ENCODE data around the gene TBC1D22A. TPM values are rescaled to one million over a fixed set of nuclear protein-coding genes. Genes with fewer than 3 reads are reported as not detected.

Gene TBC1D22A
- total RNA-seq, 1 donor from 2014 or later: 23.2 TPM

GRCh38 chr22:46985507-46985882 lies 223.0 kb downstream of the TBC1D22A start:
- H3K36me3 Mint-ChIP-seq (ENCODE audit: insufficient read depth): peaks cover 5% of the 10 kb centered on the region
- H3K9me3 Mint-ChIP-seq (ENCODE audit: low read depth): no peaks in the 10 kb centered on the region
- H3K4me1 Mint-ChIP-seq (ENCODE audit: low read depth): no peaks in the 10 kb centered on the region
- H3K27me3 Mint-ChIP-seq: no peaks in the 10 kb centered on the region
- H3K27ac Mint-ChIP-seq: no peak overlapping the region
- no peak for DNase-seq (ENCODE audit: low spot score, unreplicated experiment)
- no peak overlapping the region for H3K4me3 Mint-ChIP-seq (ENCODE audit: low read depth)
- TF ChIP-seq, protein P1, sequence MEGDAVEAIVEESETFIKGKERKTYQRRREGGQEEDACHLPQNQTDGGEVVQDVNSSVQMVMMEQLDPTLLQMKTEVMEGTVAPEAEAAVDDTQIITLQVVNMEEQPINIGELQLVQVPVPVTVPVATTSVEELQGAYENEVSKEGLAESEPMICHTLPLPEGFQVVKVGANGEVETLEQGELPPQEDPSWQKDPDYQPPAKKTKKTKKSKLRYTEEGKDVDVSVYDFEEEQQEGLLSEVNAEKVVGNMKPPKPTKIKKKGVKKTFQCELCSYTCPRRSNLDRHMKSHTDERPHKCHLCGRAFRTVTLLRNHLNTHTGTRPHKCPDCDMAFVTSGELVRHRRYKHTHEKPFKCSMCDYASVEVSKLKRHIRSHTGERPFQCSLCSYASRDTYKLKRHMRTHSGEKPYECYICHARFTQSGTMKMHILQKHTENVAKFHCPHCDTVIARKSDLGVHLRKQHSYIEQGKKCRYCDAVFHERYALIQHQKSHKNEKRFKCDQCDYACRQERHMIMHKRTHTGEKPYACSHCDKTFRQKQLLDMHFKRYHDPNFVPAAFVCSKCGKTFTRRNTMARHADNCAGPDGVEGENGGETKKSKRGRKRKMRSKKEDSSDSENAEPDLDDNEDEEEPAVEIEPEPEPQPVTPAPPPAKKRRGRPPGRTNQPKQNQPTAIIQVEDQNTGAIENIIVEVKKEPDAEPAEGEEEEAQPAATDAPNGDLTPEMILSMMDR (IDR thresholded peaks at IDR 0.05; ENCODE audit: unreplicated experiment): no peak

DNA sequence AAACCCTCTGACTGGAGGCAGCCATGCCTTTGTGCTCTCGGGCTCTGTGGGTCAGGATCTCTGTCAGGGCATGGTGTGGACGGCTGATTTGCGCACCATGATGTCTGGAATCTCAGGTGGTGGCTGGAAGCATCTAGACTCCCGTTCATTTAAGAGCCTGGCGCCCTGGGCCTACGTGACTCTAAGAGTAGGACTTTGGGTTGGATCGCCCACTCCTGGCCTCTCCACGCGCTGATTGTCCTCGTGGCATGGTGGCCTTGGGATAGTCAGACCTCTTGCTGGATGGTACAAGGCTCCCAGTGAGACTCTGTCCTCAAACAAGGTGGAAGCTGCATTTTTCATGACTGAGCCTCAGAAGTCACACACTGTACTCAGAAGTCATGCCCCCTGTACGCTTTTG lies 224.3 kb downstream of the TBC1D22A start:
- H3K27ac Mint-ChIP-seq: peak overlapping the region; percentile 45

GRCh38 chr22:46990937-46991550 lies 228.6 kb downstream of the TBC1D22A start:
- Mint-ChIP-seq H3K27ac (no peak overlapping the region), H3K4me3 (ENCODE audit: low read depth) (no peak overlapping the region), H3K27me3 (no peaks in the 10 kb centered on the region), H3K4me1 (ENCODE audit: low read depth) (no peaks in the 10 kb centered on the region), H3K9me3 (ENCODE audit: low read depth) (no peaks in the 10 kb centered on the region), H3K36me3 (ENCODE audit: insufficient read depth) (no peaks in the 10 kb centered on the region)
- TF ChIP-seq, protein P1 (IDR thresholded peaks at IDR 0.05; ENCODE audit: unreplicated experiment): no peak
- DNase-seq (ENCODE audit: low spot score, unreplicated experiment): no peak

More for the DNA sequence above, 224.3 kb downstream of the TBC1D22A start:
- no peak for DNase-seq (ENCODE audit: low spot score, unreplicated experiment)
- H3K4me1 Mint-ChIP-seq (ENCODE audit: low read depth): no peaks in the 10 kb centered on the region
- TF ChIP-seq, protein P1 (IDR thresholded peaks at IDR 0.05; ENCODE audit: unreplicated experiment): no peak
- H3K9me3 Mint-ChIP-seq (ENCODE audit: low read depth): no peaks in the 10 kb centered on the region
- H3K4me3 Mint-ChIP-seq (ENCODE audit: low read depth): no peak overlapping the region
- no peaks in the 10 kb centered on the region for H3K27me3 Mint-ChIP-seq
- H3K36me3 Mint-ChIP-seq (ENCODE audit: insufficient read depth): peaks cover under 1% of the 10 kb centered on the region

GRCh38 chr22:46991666-46992065 lies 229.2 kb downstream of the TBC1D22A start:
- no peaks in the 10 kb centered on the region for H3K9me3 Mint-ChIP-seq (ENCODE audit: low read depth)
- no peaks in the 10 kb centered on the region for H3K27me3 Mint-ChIP-seq
- H3K36me3 Mint-ChIP-seq (ENCODE audit: insufficient read depth): no peaks in the 10 kb centered on the region
- no peak for DNase-seq (ENCODE audit: low spot score, unreplicated experiment)
- TF ChIP-seq, protein P1 (IDR thresholded peaks at IDR 0.05; ENCODE audit: unreplicated experiment): no peak
- H3K4me1 Mint-ChIP-seq (ENCODE audit: low read depth): no peaks in the 10 kb centered on the region
- no peak overlapping the region for H3K4me3 Mint-ChIP-seq (ENCODE audit: low read depth)
- no peak overlapping the region for H3K27ac Mint-ChIP-seq

DNA sequence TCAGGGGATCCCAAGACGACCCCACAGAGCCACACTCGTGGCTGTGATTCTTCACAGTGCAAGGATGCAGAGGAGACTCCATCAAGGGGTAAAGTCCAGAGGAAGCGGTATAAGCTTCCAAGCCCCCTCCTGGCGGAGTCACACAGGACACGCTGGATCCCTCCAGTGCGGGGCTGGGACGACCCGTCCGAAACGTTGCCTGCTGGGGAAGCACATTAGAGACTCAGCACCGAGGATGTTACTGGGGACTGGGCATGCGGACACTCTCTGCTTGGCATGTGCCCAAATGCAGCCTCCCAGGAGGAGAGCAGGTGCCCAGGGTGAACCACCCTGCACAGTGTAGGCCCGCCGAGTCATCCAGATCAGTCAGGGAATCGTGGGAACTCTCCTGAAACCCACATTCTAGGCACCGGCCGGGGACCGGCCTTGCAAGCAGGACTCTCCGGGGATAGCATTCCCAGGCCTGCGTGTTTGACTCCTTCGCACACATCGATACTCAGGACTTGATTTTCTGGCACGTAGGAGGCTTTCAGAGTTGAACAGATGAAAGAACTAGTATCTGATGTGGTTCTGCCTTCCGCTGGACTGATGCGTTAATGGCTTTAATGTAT lies 229.8 kb downstream of the TBC1D22A start:
- DNase-seq (ENCODE audit: low spot score, unreplicated experiment): no peak
- Mint-ChIP-seq H3K36me3 (ENCODE audit: insufficient read depth) (no peaks in the 10 kb centered on the region), H3K27me3 (no peaks in the 10 kb centered on the region), H3K9me3 (ENCODE audit: low read depth) (no peaks in the 10 kb centered on the region), H3K4me3 (ENCODE audit: low read depth) (no peak overlapping the region), H3K4me1 (ENCODE audit: low read depth) (no peaks in the 10 kb centered on the region), H3K27ac (no peak overlapping the region)
- TF ChIP-seq, protein P1 (IDR thresholded peaks at IDR 0.05; ENCODE audit: unreplicated experiment): no peak

All from progenitor cell of endocrine pancreas (in vitro differentiated cells).